Heart right ventricle (tissue), 16 donors: Measurements from ENCODE around the gene SSC4D. TPM values are rescaled to one million over a fixed set of nuclear protein-coding genes. Genes with fewer than 3 reads are reported as not detected.

Experiments used
- ATAC-seq, 8 donors: fragments of 200-7000 bp; cut with Tn5 transposase; one replicate each; pipeline ENCODE4 v1.9.1; 2020; ENCODE audit warnings: mild to moderate bottlenecking in 8 of 8, moderate library complexity in 8 of 8, moderate number of reproducible peaks in 1 of 8
- DNase-seq, 2 donors: peaks; one replicate each; pipeline ENCODE4 v3.0.0-alpha.2; 2020
- H3K27ac ChIP-seq, 10 donors: fragments of 200-600 bp; sonication (generic) in 2 of 10; one replicate each; pipeline versions ENCODE4 v1.5.0 to v1.8.0; 2020 to 2022; ENCODE audit warnings: mild to moderate bottlenecking in 3 of 10
- H3K27me3 ChIP-seq, 7 donors: fragments of 200-600 bp; one replicate each; pipeline ENCODE4 v1.8.0; 2021 to 2022; ENCODE audit warnings: mild to moderate bottlenecking in 2 of 7
- H3K36me3 ChIP-seq, 9 donors: fragments of 200-600 bp; sonication (generic) in 1 of 9; one replicate each; pipeline versions ENCODE4 v1.5.0 to v1.8.0; 2020 to 2022; ENCODE audit warnings: mild to moderate bottlenecking in 2 of 9
- H3K4me1 ChIP-seq, 9 donors: fragments of 200-600 bp; sonication (generic) in 1 of 9; one replicate each; pipeline versions ENCODE4 v1.5.0 to v1.8.0; 2020 to 2022; ENCODE audit warnings: mild to moderate bottlenecking in 4 of 9
- H3K4me3 ChIP-seq, 10 donors: fragments of 200-600 bp; sonication (generic) in 2 of 10; one replicate each; pipeline versions ENCODE4 v1.5.0 to v1.8.0; 2020 to 2022; ENCODE audit warnings: mild to moderate bottlenecking in 7 of 10, moderate library complexity in 2 of 10
- H3K9me3 ChIP-seq, 11 donors: fragments of 200-600 bp in 10 of 11; sonication (generic) in 2 of 11; one replicate each; pipeline versions ENCODE4 v1.5.0 to v1.8.0; 2013 to 2022; ENCODE audit warnings: mild to moderate bottlenecking in 2 of 11, control low read depth in 1 of 11, moderate library complexity in 1 of 11
- WGBS, 2 donors: extraction: QIAGEN DNeasy Blood & Tissue Kit; methylation state at CpG; one replicate each; pipeline ENCODE4 v1.1.7; 2013; ENCODE audit warnings: inconsistent platforms in 1 of 2; 5-methylcytosine and 5-hydroxymethylcytosine counted together
- intact Hi-C, 10 donors: fragments of 100-400 bp; cut with DNase I; formaldehyde crosslinking; loops; one replicate each; pipeline versions ENCODE4 v1.11.1 to v1.14.2; 2022
- polyA plus RNA-seq, 2 donors: library from polyadenylated mRNA; stranded (reverse); fragments of 200-250 nt; gene quantifications; one replicate each; pipeline ENCODE4 v1.2.3, GENCODE V29; 2013
- total RNA-seq, 10 donors: library from RNA; stranded (reverse); fragmentation: NEBNext Ultra II Directional in 3 of 10; extraction: Animal tissue kit (Norgen Biotek cat#: 25700) in 3 of 10; gene quantifications; one replicate each; pipeline versions ENCODE4 v1.2.1 to v1.2.4, GENCODE V29; 2021 to 2023
- TF ChIP-seq, protein P1 (sequence below), 9 donors: fragments of 200-600 bp; sonication (generic) in 2 of 9; IDR thresholded peaks; one replicate each; pipeline versions ENCODE4 v1.5.0 to v1.8.0; 2021 to 2022; ENCODE audit warnings: antibody characterized with exemption in 9 of 9, mild to moderate bottlenecking in 5 of 9, moderate library complexity in 1 of 9
- donor health status: Arrhythmogenic right ventricular cardiomyopathy.
- donor health status: ischemic (EF 13 %, LVEDD 7.1; RV severe dilation, severe dysfunction).
- donor health status: healthy with polysubstance abuse.
- donor health status: DM: no; HTN: yes; CAD: no.
- donor health status: DM: no; HTN: no; CAD: no.
- donor health status: ischemic (EF 25% LVEDD 6.9; RV normal size, moderate dysfunction).
- donor health status: ischemic (EF 25% LVEDD 5.7; RV mildly dilated, moderate dysfunction).
- donor health status: healthy.
- donor health status: DM: yes; HTN: yes; CAD: no.
- donor health status: Ischemic cardiomyopathy.
- donor health status: ischemic (EF 35%, LVEDD 5.7; RV mildly dilated, moderate dysfunction).
- donor health status: nonischemic (EF 11% LVEDD 7.7; RV severe dilation, severe dysfunction).
- donor health status: DM: yes; HTN: yes; CAD: no.
- donor health status: PGD.
- donor health status: ischemic (EF 29% LVEDD 5.4; RV normal size, mild dysfunction).
- donor health status: nonischemic (EF 23%, LVEDD 6.1; RV moderate dilation, normal function).

SSC4D gene
- total and polyA plus RNA-seq, 12 donors = 0.24 to 1.9 (median 0.96) TPM

DNA sequence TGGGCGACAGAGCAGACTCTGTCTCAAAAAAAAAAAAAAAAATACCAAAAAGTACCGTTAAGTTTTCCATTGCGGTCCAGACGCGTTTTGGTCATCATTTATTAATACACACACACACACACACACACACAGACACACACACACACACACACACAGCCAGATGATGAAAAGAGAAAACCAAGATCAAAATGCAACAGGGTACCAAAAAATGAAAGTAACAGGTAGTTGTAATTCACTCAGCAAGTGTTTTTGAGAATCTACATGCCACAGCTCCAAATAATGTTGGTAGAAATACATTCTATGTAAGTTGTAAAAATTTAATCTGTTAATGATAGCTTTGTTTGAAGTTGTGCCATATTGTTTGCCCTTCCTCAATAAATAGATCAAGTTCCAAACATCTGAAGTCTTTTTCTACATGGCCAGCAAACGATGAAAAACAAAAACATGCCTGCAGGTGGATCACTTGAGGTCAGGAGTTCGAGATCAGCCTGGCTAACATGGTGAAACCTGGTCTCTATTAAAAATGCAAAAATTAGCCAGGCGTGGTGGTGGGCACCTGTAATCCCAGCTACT is 60.1 kb downstream of the SSC4D start:
- Histone ChIP-seq H3K36me3 (peaks cover 0 to 69% (median 27%) of the 10 kb centered on the region in 9 donors), H3K9me3 (no peaks in the 10 kb centered on the region), H3K4me3 (no peak overlapping the region), H3K27ac (peak overlapping the region in 1 of 10 donors; percentile 6), H3K4me1 (peaks cover 20 to 94% (median 81%) of the 10 kb centered on the region in 9 donors), H3K27me3 (no peaks in the 10 kb centered on the region)
- ATAC-seq (no peak), DNase-seq (no peak)
- intact Hi-C loops = no loop called here
- TF ChIP-seq, protein P1, sequence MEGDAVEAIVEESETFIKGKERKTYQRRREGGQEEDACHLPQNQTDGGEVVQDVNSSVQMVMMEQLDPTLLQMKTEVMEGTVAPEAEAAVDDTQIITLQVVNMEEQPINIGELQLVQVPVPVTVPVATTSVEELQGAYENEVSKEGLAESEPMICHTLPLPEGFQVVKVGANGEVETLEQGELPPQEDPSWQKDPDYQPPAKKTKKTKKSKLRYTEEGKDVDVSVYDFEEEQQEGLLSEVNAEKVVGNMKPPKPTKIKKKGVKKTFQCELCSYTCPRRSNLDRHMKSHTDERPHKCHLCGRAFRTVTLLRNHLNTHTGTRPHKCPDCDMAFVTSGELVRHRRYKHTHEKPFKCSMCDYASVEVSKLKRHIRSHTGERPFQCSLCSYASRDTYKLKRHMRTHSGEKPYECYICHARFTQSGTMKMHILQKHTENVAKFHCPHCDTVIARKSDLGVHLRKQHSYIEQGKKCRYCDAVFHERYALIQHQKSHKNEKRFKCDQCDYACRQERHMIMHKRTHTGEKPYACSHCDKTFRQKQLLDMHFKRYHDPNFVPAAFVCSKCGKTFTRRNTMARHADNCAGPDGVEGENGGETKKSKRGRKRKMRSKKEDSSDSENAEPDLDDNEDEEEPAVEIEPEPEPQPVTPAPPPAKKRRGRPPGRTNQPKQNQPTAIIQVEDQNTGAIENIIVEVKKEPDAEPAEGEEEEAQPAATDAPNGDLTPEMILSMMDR (IDR thresholded peaks at IDR 0.05) = no peak
- 84 to 94% methylated on average over 8 of the region's 8 CpGs for WGBS, 2 donors

DNA sequence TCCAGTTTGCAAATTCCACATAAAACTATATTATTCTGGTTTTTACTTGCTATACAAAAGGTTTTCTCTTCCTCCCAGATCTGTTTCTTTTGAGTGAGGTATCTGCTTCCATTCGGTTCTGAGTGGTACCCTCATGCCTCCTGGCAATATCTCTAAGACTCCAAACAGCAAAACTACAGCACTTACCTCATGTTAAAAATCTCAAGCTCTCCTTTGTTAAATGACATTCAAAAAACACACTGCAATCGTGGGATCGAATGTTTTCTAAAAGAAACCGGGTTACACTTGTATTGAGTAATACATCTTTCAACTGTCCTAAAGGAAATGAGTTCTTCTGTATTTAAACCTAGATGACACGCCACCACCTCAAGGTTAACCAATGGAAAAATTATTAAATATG is 61.8 kb downstream of the SSC4D start:
- Histone ChIP-seq H3K36me3 (peaks cover 0 to 83% (median 30%) of the 10 kb centered on the region in 9 donors), H3K4me1 (peaks cover 13 to 92% (median 78%) of the 10 kb centered on the region in 9 donors), H3K27ac (peak overlapping the region in 1 of 10 donors; percentile 41), H3K9me3 (no peaks in the 10 kb centered on the region), H3K27me3 (no peaks in the 10 kb centered on the region), H3K4me3 (no peak overlapping the region)
- intact Hi-C loops = no loop called here
- no peak for DNase-seq
- 65 to 70% methylated on average over 5 of the region's 5 CpGs for WGBS, 2 donors
- TF ChIP-seq, protein P1 (IDR thresholded peaks at IDR 0.05) = no peak
- no peak for ATAC-seq

DNA sequence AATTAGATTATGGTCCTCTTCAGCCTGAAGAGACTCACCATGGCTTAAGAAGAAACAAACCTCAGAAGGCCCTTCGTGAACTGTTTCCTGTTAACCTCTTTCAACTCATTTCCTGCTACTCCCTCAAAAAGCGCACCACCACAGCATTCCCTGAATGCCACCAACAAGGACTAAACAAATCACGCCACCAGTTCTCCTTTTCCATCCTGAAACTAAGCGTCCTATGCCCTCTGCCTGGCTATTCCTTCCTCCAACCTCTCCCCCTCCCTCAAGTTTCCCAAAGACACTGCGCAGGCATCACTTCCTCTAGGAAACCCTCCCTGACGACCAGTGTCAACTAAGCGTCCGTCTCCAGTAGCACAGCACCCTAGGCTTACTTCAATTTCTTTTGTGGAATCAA is 62.7 kb downstream of the SSC4D start:
- TF ChIP-seq, protein P1 (IDR thresholded peaks at IDR 0.05) = no peak
- ATAC-seq = peak in 7 of 8 donors; percentile 36 to 65 (median 51)
- intact Hi-C loops = no loop called here
- Histone ChIP-seq H3K4me1 (peaks cover 10 to 92% (median 76%) of the 10 kb centered on the region in 9 donors), H3K4me3 (no peak overlapping the region), H3K27ac (peak overlapping the region in 8 of 10 donors; percentile 21 to 72 (median 42)), H3K9me3 (no peaks in the 10 kb centered on the region), H3K27me3 (no peaks in the 10 kb centered on the region), H3K36me3 (peaks cover 0 to 92% (median 34%) of the 10 kb centered on the region in 9 donors)
- DNase-seq = no peak
- 51 to 72% methylated on average over 8 of the region's 8 CpGs for WGBS, 2 donors

DNA sequence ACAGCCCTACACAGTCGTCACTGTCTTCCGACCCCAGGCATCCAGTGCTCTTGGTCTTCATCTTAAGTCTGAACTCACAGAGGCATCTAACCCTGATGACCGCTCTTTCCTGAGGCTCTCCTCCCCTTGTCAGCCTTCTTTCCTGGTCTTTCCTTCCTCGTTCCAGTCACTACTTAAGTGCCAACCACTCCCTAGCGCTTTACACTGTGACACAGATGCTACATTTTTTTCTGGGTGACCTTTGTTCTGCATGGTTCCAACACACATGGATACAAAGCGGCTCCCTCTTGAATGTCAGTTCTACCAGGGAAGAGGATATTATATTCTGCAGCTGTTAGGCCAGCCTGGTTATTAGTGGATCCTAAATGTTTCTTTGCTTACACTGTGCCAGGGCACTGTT is 63.4 kb downstream of the SSC4D start:
- ATAC-seq = peak in 2 of 8 donors; percentile 27 to 67
- H3K9me3 ChIP-seq = no peaks in the 10 kb centered on the region
- H3K4me1 ChIP-seq = peaks cover 10 to 92% (median 76%) of the 10 kb centered on the region in 9 donors
- WGBS, 2 donors = 76 to 79% methylated on average over 6 of the region's 6 CpGs
- intact Hi-C loops = no loop called here
- TF ChIP-seq, protein P1 (IDR thresholded peaks at IDR 0.05) = no peak
- no peak overlapping the region for H3K4me3 ChIP-seq
- H3K36me3 ChIP-seq = peaks cover 0 to 97% (median 36%) of the 10 kb centered on the region in 9 donors
- no peak for DNase-seq
- peak overlapping the region in 8 of 10 donors; percentile 10 to 72 (median 42) for H3K27ac ChIP-seq
- no peaks in the 10 kb centered on the region for H3K27me3 ChIP-seq
